Heart left ventricle (tissue), 16 donors: ENCODE results near the gene UBE2E2. TPM values are rescaled to one million over a fixed set of nuclear protein-coding genes. Genes with fewer than 3 reads are reported as not detected.
A peak's percentile ranks its signal among the peaks of the same experiment; 100 is the strongest.

Source experiments
- ATAC-seq, 4 donors: fragments of 200-7000 bp; cut with Tn5 transposase; one replicate each; pipeline ENCODE4 v1.9.1; 2020 to 2022; ENCODE audit warnings: moderate library complexity in 4 of 4, mild to moderate bottlenecking in 3 of 4, moderate number of reproducible peaks in 1 of 4
- DNase-seq, 5 donors: peaks; one replicate each; pipeline ENCODE4 v3.0.0-alpha.2; 2020
- H3K27ac ChIP-seq, 12 donors: fragments of 200-600 bp; sonication (generic) in 4 of 12; one replicate each; pipeline versions ENCODE4 v1.5.0 to v1.8.0; 2016 to 2022; ENCODE audit warnings: mild to moderate bottlenecking in 2 of 12
- H3K27me3 ChIP-seq, 9 donors: fragments of 200-600 bp; sonication (generic) in 2 of 9; one replicate each; pipeline versions ENCODE4 v1.5.1 to v1.8.0; 2016 to 2022; ENCODE audit warnings: mild to moderate bottlenecking in 3 of 9
- H3K36me3 ChIP-seq, 9 donors: fragments of 200-600 bp; sonication (generic) in 2 of 9; one replicate each; pipeline versions ENCODE4 v1.5.0 to v1.8.0; 2018 to 2022; ENCODE audit warnings: mild to moderate bottlenecking in 2 of 9
- H3K4me1 ChIP-seq, 12 donors: fragments of 200-600 bp; sonication (generic) in 4 of 12; one replicate each; pipeline versions ENCODE4 v1.5.0 to v1.8.0; 2016 to 2022; ENCODE audit warnings: mild to moderate bottlenecking in 3 of 12
- H3K4me3 ChIP-seq, 12 donors: fragments of 200-600 bp; sonication (generic) in 4 of 12; one replicate each; pipeline versions ENCODE4 v1.5.0 to v1.8.0; 2017 to 2022; ENCODE audit warnings: mild to moderate bottlenecking in 9 of 12, moderate library complexity in 4 of 12
- H3K9me3 ChIP-seq, 12 donors: fragments of 200-600 bp; sonication (generic) in 4 of 12; one replicate each; pipeline versions ENCODE4 v1.5.0 to v1.8.0; 2016 to 2022; ENCODE audit warnings: mild to moderate bottlenecking in 1 of 12
- POLR2A ChIP-seq, 2 donors: fragments of 450-650 bp; IDR thresholded peaks; one replicate each; pipeline ENCODE4 v1.6.1; 2017; ENCODE audit warnings: antibody characterized with exemption in 2 of 2, mild to moderate bottlenecking in 2 of 2, moderate library complexity in 2 of 2
- whole genome bisulfite sequencing, 4 donors: extraction: QIAGEN DNeasy Blood & Tissue Kit in 2 of 4; methylation state at CpG; one replicate each; pipeline versions ENCODE4 v1.1.5 to v1.1.7; 2013 to 2018; 5-methylcytosine and 5-hydroxymethylcytosine counted together
- intact Hi-C, 10 donors: fragments of 100-400 bp; cut with DNase I; formaldehyde crosslinking; loops; one replicate each; pipeline versions ENCODE4 v1.11.1 to v1.14.2; 2022
- polyA plus RNA-seq, 2 donors: library from polyadenylated mRNA; stranded (reverse); fragments of 200-250 nt; gene quantifications; one replicate each; pipeline ENCODE4 v1.2.3, GENCODE V29; 2013
- total RNA-seq, 9 donors: library from RNA; depleted of rRNA in 2 of 9; stranded (reverse); fragments of >200 nt in 2 of 9; fragmentation: NEBNext Ultra II Directional in 3 of 9; extraction: Animal tissue kit (Norgen Biotek cat#: 25700) in 3 of 9; gene quantifications; one replicate each; pipeline versions ENCODE4 v1.1.0 to v1.2.4, GENCODE V29; 2016 to 2023
- TF ChIP-seq, protein P1 (sequence below), 12 donors: fragments of 200-600 bp; sonication (generic) in 4 of 12; IDR thresholded peaks; one replicate each; pipeline versions ENCODE4 v1.5.0 to v1.8.0; 2018 to 2022; ENCODE audit warnings: antibody characterized with exemption in 12 of 12, mild to moderate bottlenecking in 5 of 12
- donor health status: ischemic (EF 13 %, LVEDD 7.1; RV severe dilation, severe dysfunction).
- donor health status: healthy with polysubstance abuse.
- donor health status: DM: no; HTN: yes; CAD: no.
- donor health status: DM: no; HTN: no; CAD: no.
- donor health status: ischemic (EF 25% LVEDD 6.9; RV normal size, moderate dysfunction).
- donor health status: ischemic (EF 25% LVEDD 5.7; RV mildly dilated, moderate dysfunction).
- donor health status: healthy.
- donor health status: DM: yes; HTN: yes; CAD: no.
- donor health status: ischemic (EF 35%, LVEDD 5.7; RV mildly dilated, moderate dysfunction).
- donor health status: nonischemic (EF 11% LVEDD 7.7; RV severe dilation, severe dysfunction).
- donor health status: DM: yes; HTN: yes; CAD: no.
- donor health status: PGD.
- donor health status: ischemic (EF 29% LVEDD 5.4; RV normal size, mild dysfunction).
- donor health status: nonischemic (EF 23%, LVEDD 6.1; RV moderate dilation, normal function).

The UBE2E2 gene
- total and polyA plus RNA-seq, 11 donors: 21.9 to 63.9 (median 50.8) TPM

DNA sequence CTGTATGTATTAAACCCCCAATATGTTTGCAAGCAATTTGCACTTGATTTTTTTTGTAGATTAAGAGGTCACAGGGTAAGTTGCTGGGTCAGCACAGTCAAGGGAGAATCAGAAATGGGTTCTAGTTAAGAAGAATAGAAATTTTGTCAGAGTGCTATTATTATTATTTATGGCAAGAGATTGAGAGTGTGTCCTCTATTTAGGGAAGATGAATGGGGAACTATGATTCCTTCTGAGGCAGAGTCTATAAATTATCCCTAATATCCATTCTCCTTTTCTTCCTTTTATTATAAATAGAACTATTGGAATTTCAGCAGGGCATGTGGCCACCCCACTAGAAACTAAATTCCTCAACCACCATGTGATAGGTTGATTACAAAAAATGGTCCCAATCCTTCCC lies 392.7 kb downstream of the UBE2E2 start:
- ATAC-seq: no peak
- TF ChIP-seq, protein P1, sequence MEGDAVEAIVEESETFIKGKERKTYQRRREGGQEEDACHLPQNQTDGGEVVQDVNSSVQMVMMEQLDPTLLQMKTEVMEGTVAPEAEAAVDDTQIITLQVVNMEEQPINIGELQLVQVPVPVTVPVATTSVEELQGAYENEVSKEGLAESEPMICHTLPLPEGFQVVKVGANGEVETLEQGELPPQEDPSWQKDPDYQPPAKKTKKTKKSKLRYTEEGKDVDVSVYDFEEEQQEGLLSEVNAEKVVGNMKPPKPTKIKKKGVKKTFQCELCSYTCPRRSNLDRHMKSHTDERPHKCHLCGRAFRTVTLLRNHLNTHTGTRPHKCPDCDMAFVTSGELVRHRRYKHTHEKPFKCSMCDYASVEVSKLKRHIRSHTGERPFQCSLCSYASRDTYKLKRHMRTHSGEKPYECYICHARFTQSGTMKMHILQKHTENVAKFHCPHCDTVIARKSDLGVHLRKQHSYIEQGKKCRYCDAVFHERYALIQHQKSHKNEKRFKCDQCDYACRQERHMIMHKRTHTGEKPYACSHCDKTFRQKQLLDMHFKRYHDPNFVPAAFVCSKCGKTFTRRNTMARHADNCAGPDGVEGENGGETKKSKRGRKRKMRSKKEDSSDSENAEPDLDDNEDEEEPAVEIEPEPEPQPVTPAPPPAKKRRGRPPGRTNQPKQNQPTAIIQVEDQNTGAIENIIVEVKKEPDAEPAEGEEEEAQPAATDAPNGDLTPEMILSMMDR (IDR thresholded peaks at IDR 0.05): no peak
- TF ChIP-seq POLR2A (IDR thresholded peaks at IDR 0.05): no peak
- Histone ChIP-seq H3K4me1 (peaks cover 0 to 11% (median 1%) of the 10 kb centered on the region in 12 donors), H3K27ac (no peak overlapping the region), H3K4me3 (no peak overlapping the region), H3K9me3 (peaks cover 0 to 5% (median 0%) of the 10 kb centered on the region in 12 donors), H3K27me3 (no peaks in the 10 kb centered on the region), H3K36me3 (no peaks in the 10 kb centered on the region)
- no peak for DNase-seq
- intact Hi-C loops: no loop called here

DNA sequence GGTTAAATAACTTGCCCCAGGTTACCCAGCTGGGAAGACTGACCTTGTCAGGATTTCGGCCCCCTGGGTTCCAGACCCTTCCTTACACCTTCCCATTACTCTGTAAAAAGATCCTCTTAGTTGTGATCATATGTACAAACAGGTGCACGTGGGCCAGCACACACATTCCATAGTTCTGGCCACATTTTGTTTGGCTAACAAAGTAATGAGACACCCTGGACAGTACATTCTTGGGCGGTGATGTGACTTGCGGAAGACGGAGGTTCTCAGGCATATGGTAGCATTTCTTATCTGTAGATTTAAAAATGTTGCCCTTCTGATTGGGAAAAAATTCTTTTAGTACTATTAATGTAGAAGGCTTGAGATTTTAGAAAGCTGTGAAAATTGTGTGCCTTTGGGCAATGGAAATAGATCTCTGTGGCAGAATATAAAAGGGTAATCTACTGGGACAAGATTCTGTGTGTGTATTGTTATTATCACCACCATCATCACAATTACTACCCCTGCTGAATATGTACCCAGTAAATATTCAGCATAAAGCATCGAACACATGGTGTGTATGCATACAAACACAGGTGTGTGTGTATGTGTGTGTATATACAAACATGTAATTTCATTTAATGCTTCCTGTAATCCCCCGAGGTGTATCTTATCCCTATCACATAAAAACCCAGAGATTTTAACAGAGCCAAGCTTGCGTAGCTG lies 397.2 kb downstream of the UBE2E2 start:
- TF ChIP-seq, protein P1 (IDR thresholded peaks at IDR 0.05): no peak
- TF ChIP-seq POLR2A (IDR thresholded peaks at IDR 0.05): no peak
- intact Hi-C loops: no loop called here
- DNase-seq (no peak), ATAC-seq (peak in 1 of 4 donors; percentile 20)
- Histone ChIP-seq H3K4me1 (peaks cover 0 to 14% (median 0%) of the 10 kb centered on the region in 12 donors), H3K27ac (no peak overlapping the region), H3K36me3 (no peaks in the 10 kb centered on the region), H3K9me3 (peaks cover 0 to 5% (median 0%) of the 10 kb centered on the region in 12 donors), H3K27me3 (no peaks in the 10 kb centered on the region), H3K4me3 (no peak overlapping the region)
- 82 to 90% (median 88%) methylated on average over 8 of the region's 8 CpGs for WGBS, 4 donors

DNA sequence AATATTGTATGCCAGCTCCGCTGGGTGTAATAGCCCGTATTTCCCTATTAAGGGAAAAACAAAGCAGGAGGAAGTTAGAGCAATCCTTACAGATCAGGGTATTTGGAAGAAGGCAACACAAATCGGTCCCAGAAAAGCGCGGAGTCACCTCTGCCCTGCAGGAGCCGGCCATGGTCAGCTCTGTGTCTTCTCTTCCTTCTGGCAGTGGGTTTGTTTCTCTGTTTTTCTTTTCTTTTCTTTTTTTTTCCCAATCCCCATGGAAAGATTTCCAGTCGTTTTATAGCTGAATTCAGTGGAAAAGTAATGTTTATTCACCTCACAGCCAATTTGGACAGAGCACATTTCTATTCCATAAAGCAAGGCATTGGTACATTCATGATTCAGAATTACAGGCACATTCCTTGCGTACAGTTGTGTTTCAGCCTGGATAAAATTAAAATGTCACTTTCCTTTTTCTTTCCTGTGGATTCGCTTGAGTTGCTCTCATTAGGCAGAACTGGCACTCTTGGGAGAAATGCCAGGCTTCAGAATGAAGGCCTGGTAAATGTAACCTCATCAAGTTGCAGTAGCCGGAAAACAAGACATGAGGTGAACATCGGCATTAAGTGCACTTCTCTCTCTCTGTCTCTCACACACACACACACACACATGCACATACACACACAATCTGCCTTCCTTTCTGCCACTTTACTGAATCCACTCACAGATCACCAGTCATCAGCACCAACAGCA lies 398.1 kb downstream of the UBE2E2 start:
- peak in 1 of 4 donors; percentile 31 for ATAC-seq
- intact Hi-C loops: no loop called here

DNA sequence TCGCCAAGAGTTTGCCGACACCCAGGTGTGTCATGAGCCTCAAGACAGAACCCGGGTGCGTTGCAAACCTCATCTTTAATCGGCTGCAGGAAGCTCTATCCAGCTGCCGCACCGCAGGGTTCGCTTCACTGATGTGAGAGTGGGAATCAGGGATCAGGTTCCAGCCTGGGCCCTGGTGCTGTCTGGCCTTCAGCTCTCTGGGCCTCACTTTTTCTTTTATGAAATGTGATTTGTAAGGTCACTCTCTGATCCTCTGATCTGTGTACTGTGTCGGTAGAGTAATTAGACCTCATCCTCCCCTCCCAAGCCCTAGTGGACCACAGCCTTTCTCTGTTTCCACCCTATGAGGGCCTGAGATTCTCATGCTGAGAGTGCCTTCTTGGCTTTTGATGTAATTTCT lies 399.8 kb downstream of the UBE2E2 start:
- Histone ChIP-seq H3K27ac (no peak overlapping the region), H3K36me3 (no peaks in the 10 kb centered on the region), H3K9me3 (no peaks in the 10 kb centered on the region), H3K27me3 (no peaks in the 10 kb centered on the region), H3K4me3 (no peak overlapping the region), H3K4me1 (peaks cover 0 to 14% (median 0%) of the 10 kb centered on the region in 12 donors)
- TF ChIP-seq, protein P1 (IDR thresholded peaks at IDR 0.05): no peak
- no peak for TF ChIP-seq POLR2A (IDR thresholded peaks at IDR 0.05)
- ATAC-seq (no peak), DNase-seq (no peak)
- intact Hi-C loops: no loop called here
- 86 to 96% (median 88%) methylated on average over 9 of the region's 9 CpGs for WGBS, 4 donors

More for the DNA sequence above, 398.1 kb downstream of the UBE2E2 start:
- Histone ChIP-seq H3K27ac (no peak overlapping the region), H3K27me3 (no peaks in the 10 kb centered on the region), H3K4me3 (no peak overlapping the region), H3K4me1 (peaks cover 0 to 14% (median 0%) of the 10 kb centered on the region in 12 donors), H3K9me3 (peaks cover 0 to 5% (median 0%) of the 10 kb centered on the region in 12 donors), H3K36me3 (no peaks in the 10 kb centered on the region)
- no peak for DNase-seq
- WGBS, 4 donors: 54 to 67% (median 63%) methylated on average over 11 of the region's 11 CpGs
- TF ChIP-seq POLR2A (IDR thresholded peaks at IDR 0.05): no peak
- TF ChIP-seq, protein P1 (IDR thresholded peaks at IDR 0.05): no peak
